ENCODE results near the gene ANXA2R.

Gene ANXA2R

GRCh38 chr5:43042626-43043399, 2.7 kb upstream of the ANXA2R start (continued):
- TF ChIP-seq ZNF473 (tag by site-specific recombination; IDR thresholded peaks at IDR 0.05) (no peak), ZNF747 (tag by site-specific recombination; IDR thresholded peaks at IDR 0.05) (no peak), ZNF114 (tag by site-specific recombination; IDR thresholded peaks at IDR 0.05) (no peak), ZNF561 (tag by site-specific recombination; IDR thresholded peaks at IDR 0.05; ENCODE audit: borderline replicate concordance) (peak; percentile 79; the same call in 1 of the 2 replicates), PBX3 (CRISPR knock-in tag; IDR thresholded peaks at IDR 0.05) (no peak), ZNF292 (tag by site-specific recombination; IDR thresholded peaks at IDR 0.05; ENCODE audit: borderline replicate concordance, low read depth) (no peak), ZNF791 (tag by site-specific recombination; IDR thresholded peaks at IDR 0.05) (no peak), SCRT1 (tag by site-specific recombination; IDR thresholded peaks at IDR 0.05; ENCODE audit: borderline replicate concordance) (no peak), ZNF426 (tag by site-specific recombination; IDR thresholded peaks at IDR 0.05) (no peak), ZFP41 (tag by site-specific recombination; IDR thresholded peaks at IDR 0.05; ENCODE audit: borderline replicate concordance) (no peak), ZBTB20 (tag by site-specific recombination; IDR thresholded peaks at IDR 0.05) (no peak; the same call in 1 of the 2 replicates), BCL11A (tag by site-specific recombination; IDR thresholded peaks at IDR 0.05; ENCODE audit: low read depth) (peak; percentile 34), ZNF132 (tag by site-specific recombination; IDR thresholded peaks at IDR 0.05; ENCODE audit: borderline replicate concordance) (no peak), ZNF311 (tag by site-specific recombination; IDR thresholded peaks at IDR 0.05; ENCODE audit: borderline replicate concordance) (no peak), ZNF600 (tag by site-specific recombination; IDR thresholded peaks at IDR 0.05) (peak; percentile 82), KLF17 (tag by site-specific recombination; IDR thresholded peaks at IDR 0.05) (no peak; the same call in 1 of the 2 replicates), IKZF3 (tag by site-specific recombination; IDR thresholded peaks at IDR 0.05) (peak; percentile 37; the same call in 1 of the 2 replicates), ZNF658 (tag by site-specific recombination; IDR thresholded peaks at IDR 0.05) (no peak), HIC1 (tag by site-specific recombination; IDR thresholded peaks at IDR 0.05) (peak; percentile 84), ZNF488 (tag by site-specific recombination; IDR thresholded peaks at IDR 0.05) (no peak), ZBTB1 (tag by site-specific recombination; IDR thresholded peaks at IDR 0.05) (peak; percentile 14; the same call in 1 of the 2 replicates), ZNF280C (tag by site-specific recombination; IDR thresholded peaks at IDR 0.05) (no peak), REST (tag by site-specific recombination; IDR thresholded peaks at IDR 0.05) (no peak), ZNF624 (tag by site-specific recombination; IDR thresholded peaks at IDR 0.05) (no peak), ZNF324 (tag by site-specific recombination; IDR thresholded peaks at IDR 0.05) (peak; percentile 71; the same call in 1 of the 2 replicates), HOXD13 (CRISPR knock-in tag; IDR thresholded peaks at IDR 0.05; ENCODE audit: borderline replicate concordance) (no peak), ZNF248 (tag by site-specific recombination; IDR thresholded peaks at IDR 0.05) (no peak)

Data from HEK293 (cell line).